Epithelial cell of esophagus (primary cell): ENCODE results near the gene ABAT.
"Not testable (repeated sequence)": the region's sequence is repeated elsewhere in the genome, so short reads cannot be mapped to it uniquely, and the experiment has no call there.

Experiments
- DNase-seq: peaks from one replicate; pipeline ENCODE4 v3.0.0; 2010; ENCODE audit warnings: low read depth
- H3K4me3 ChIP-seq: 2 replicates; pipeline ENCODE4 v1.5.1; 2011; ENCODE audit warnings: mild to moderate bottlenecking, low read length, control low read depth
- TF ChIP-seq, protein P1 (sequence below): IDR thresholded peaks from 2 replicates; pipeline ENCODE4 v1.5.1; 2011; ENCODE audit warnings: low read depth, mild to moderate bottlenecking, low read length, control low read depth, inconsistent platforms; ENCODE audit not compliant: insufficient read depth; ENCODE audit errors: missing control alignments

Gene ABAT

GRCh38 chr16:8777217-8777616, 102.8 kb downstream of the ABAT start:
- no peak overlapping the region for H3K4me3 ChIP-seq
- TF ChIP-seq, protein P1, sequence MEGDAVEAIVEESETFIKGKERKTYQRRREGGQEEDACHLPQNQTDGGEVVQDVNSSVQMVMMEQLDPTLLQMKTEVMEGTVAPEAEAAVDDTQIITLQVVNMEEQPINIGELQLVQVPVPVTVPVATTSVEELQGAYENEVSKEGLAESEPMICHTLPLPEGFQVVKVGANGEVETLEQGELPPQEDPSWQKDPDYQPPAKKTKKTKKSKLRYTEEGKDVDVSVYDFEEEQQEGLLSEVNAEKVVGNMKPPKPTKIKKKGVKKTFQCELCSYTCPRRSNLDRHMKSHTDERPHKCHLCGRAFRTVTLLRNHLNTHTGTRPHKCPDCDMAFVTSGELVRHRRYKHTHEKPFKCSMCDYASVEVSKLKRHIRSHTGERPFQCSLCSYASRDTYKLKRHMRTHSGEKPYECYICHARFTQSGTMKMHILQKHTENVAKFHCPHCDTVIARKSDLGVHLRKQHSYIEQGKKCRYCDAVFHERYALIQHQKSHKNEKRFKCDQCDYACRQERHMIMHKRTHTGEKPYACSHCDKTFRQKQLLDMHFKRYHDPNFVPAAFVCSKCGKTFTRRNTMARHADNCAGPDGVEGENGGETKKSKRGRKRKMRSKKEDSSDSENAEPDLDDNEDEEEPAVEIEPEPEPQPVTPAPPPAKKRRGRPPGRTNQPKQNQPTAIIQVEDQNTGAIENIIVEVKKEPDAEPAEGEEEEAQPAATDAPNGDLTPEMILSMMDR = no peak

DNA sequence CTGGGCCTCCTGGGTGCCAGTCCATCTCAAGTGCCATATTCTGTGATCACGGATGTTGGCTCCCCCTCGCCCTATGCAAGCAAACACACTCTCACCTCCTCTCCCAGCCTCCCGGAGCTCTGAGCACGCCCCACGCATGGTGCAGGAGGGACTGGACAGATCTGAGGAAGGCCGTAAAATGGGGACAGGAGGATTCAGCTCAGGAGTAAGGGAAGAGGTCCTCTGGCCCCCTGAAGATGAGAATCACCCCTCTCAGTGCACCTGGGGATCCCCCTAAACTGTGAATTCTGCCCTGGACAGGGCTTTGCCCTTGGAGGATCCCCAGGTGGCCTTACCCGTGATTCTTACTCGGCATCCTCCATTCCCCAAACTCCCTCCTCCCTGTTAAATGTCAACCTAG, 107.4 kb downstream of the ABAT start:
- DNase-seq = no peak
- no peak overlapping the region for H3K4me3 ChIP-seq
- TF ChIP-seq, protein P1 = no peak

More at GRCh38 chr16:8777217-8777616, 102.8 kb downstream of the ABAT start:
- DNase-seq = no peak

GRCh38 chr16:8782673-8783072, 108.3 kb downstream of the ABAT start:
- TF ChIP-seq, protein P1 = no peak
- H3K4me3 ChIP-seq = no peak overlapping the region
- no peak for DNase-seq

- H3K4me3 ChIP-seq = no peak overlapping the region
- TF ChIP-seq, protein P1 = no peak
- no peak for DNase-seq
Observed at GRCh38 chr16:8785408-8785807, 111.0 kb downstream of the ABAT start.

- DNase-seq, H3K4me3 ChIP-seq: not testable (repeated sequence)
Observed at GRCh38 chr16:8786316-8786715, 111.9 kb downstream of the ABAT start.

- no peak overlapping the region for H3K4me3 ChIP-seq
- TF ChIP-seq, protein P1 = no peak
- DNase-seq = no peak
Observed at GRCh38 chr16:8788578-8789172, 114.3 kb downstream of the ABAT start.

- H3K4me3 ChIP-seq = no peak overlapping the region
- DNase-seq = no peak
- TF ChIP-seq, protein P1 = no peak
Observed at GRCh38 chr16:8795091-8795490, 120.7 kb downstream of the ABAT start.
